GM21825 (cell line): ENCODE measurements around the gene FHIT.

Source experiments
- ATAC-seq: cut with Tn5 transposase; IDR thresholded peaks from one replicate; pipeline ENCODE4 v1.9.1; 2021; ENCODE audit warnings: mild to moderate bottlenecking, moderate library complexity; ENCODE audit not compliant: unreplicated experiment

FHIT gene

DNA sequence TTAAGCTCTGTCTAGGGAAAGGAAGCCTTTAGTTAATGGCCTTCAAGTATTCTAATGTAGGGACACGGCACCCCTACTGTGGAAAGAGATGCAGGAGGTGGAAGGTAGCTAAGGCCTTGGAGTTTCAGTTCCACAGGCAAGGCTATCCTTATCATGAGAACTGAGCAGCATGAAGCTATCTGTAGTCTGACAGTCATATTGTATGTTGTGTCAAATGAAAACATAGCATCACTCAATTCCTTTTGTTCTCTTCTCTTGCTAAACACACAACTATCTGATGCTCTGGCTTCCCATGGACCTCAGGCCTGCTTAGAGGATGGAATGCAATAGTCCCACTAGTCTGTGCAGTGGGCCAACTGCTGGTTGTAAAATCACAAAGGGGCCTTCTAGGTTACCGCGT lies 380.9 kb downstream of the FHIT start:
- ATAC-seq: no peak

DNA sequence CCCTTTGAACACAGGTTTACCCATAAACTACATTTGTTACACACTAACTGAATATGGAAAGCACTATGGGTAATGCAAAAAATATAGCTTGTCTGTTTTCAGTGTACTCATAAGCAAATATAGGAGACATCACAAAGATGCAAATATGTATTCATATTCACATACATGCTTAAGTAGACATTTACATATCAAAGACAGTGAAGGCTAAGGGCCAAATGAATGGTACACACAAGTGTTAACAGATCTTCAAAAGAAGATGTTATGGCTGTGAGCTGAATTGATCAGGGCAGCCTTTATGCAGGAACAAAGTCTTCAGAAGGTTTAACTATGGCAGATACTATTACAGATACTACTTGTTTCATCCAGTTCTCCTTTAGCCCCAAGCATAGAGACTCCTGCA lies 384.1 kb downstream of the FHIT start:
- ATAC-seq: no peak

- no peak for ATAC-seq
Observed at GRCh38 chr3:60856257-60857046, 394.8 kb downstream of the FHIT start.

DNA sequence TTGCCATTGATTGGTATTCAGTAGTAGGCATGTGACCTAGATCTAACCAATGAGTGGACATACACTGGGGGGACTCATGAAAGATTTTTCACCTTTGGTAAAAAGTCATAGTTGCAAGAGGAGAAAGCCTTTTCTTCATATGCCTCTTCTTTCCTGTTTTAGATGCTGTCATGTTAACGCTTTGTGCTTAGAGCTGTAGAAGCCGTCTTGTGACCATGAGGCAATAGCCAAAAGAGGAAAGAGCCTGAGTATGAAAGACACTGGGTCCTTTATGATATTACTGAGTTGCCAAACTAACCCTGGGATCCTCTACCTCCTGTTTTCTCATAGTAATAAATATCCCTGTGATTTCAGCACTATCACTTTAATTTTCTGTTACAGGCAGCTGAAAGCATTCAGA lies 396.0 kb downstream of the FHIT start:
- ATAC-seq: no peak

DNA sequence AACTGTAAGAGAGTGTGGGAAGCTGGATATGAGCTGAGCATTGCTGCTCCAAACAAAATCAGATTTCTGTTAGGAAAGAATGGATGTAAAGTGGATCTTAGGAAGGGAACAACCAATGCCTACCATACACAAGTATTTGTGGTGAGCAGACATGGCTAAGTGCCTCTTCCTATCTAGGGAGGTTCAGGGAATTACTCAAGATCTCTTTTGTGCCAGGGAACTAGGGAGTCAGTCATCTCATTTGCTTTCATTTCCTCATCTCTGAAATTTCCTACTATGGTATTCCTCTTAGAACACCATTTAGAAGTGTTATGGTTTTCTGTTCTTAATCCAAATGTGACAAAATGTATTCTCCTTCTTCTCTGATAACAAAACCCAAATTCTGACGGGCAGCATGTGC lies 396.5 kb downstream of the FHIT start:
- no peak for ATAC-seq

- no peak for ATAC-seq
Observed at GRCh38 chr3:60847791-60848190, 403.5 kb downstream of the FHIT start.

GRCh38 chr3:60844256-60844655 lies 407.0 kb downstream of the FHIT start:
- no peak for ATAC-seq

- ATAC-seq: no peak
Observed at GRCh38 chr3:60841355-60841754, 409.9 kb downstream of the FHIT start.

- ATAC-seq: no peak
Observed at GRCh38 chr3:60839246-60839645, 412.0 kb downstream of the FHIT start.

- no peak for ATAC-seq
Observed at GRCh38 chr3:60835796-60836195, 415.5 kb downstream of the FHIT start.

DNA sequence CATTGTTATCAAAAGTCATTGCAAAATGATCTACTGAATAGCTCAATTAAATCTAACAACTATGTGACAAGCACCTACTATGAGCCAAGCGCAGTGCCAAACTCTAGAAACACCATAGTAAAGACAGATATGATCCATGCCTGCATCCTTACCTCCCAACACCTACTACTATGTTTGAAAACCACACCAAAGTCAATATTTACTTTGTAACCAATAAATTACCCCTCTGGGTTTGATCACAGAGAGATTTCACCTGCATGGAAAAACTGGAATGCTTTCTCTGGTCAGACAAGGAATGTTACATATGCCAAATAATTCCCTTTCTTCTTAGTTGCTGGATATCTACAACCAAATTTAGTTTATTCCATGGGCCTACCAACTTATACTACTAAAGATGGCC lies 422.2 kb downstream of the FHIT start:
- no peak for ATAC-seq

- ATAC-seq: no peak
Observed at GRCh38 chr3:60827666-60828065, 423.6 kb downstream of the FHIT start.

- no peak for ATAC-seq
Observed at GRCh38 chr3:60826511-60826910, 424.7 kb downstream of the FHIT start.

DNA sequence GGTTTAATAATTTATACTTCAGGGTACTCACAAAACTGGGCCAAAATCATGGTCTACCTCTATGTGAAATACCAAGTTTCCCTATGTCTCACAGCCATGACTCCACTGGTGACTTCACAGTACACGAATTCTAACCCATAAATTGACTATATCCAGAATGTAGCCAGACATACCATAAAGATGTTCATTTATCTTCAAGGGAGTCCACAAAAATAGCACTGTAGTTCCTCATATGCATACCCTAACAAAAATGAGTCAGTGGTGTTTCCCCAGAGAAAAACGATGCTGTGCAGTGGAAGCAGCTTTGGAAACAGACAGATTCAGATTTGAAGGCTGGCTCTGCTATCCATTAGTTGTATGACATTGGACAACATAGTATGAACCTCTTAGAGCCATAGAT lies 438.8 kb downstream of the FHIT start:
- no peak for ATAC-seq

- no peak for ATAC-seq
Observed at GRCh38 chr3:60810881-60811280, 440.4 kb downstream of the FHIT start.

- no peak for ATAC-seq
Observed at GRCh38 chr3:60809857-60810610, 441.2 kb downstream of the FHIT start.

DNA sequence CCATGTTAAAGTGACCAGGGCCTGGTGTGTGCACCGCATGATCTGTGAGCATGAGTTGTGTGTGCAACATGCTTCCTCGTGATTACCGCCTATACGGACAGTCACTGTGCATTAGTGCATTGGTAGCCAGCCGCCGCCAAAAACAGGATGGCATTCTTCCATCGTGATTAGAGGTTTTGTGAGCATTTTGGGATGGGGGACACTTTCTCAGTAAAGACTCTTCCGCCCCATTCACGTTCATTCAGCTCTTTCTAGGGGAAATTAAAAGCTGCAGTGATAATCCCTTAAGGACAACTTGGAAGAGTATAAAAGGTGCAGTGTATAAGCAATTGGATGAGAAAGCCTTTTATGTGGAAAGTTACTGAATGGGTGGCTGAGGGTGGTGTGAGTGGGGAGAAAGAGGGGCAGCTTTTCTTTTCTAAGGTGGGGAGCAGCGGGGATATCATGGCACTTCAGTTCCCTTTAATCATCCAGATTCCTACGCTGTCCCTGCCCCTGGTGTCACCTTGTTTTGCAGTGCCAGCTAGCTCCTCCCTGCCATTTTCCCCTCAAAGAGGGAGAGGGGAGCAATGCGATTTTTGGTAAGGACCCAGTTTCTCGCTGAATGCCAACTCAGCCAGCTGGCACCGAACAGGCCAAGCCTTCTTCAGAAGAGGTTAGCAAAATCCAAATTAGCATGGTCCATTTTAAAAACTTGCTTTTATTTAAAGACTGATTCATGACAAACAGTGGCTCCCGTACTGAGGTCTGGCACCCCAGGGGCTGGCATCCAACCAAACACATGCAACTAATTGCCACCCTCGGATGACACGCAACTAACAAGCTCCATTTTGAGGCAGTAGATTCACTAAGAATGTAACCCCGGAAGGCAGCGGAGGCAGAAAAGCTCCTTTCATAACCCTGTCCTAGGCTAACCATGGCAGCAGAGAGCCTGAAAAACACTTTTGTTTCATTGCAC lies 447.8 kb downstream of the FHIT start:
- no peak for ATAC-seq

GRCh38 chr3:60801307-60801706 lies 449.9 kb downstream of the FHIT start:
- ATAC-seq: no peak

DNA sequence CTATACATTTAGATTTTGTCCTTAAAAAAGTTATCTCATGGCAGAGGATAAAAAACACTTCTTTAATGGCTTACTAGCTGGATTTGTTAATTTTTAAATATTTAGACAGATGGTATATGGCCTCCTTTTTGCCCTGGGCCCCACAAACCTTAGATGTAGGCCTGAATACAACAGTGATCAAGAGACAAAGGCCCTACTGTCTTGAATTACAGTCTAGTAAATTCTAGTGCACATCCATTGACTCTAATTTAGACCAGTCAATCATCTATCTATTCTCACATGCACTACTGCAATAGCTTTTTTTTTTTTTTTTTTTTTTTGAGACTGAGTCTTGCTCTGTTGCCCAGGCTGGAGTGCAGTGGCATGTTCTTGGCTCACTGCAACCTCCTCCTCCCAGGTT lies 452.8 kb downstream of the FHIT start:
- no peak for ATAC-seq

DNA sequence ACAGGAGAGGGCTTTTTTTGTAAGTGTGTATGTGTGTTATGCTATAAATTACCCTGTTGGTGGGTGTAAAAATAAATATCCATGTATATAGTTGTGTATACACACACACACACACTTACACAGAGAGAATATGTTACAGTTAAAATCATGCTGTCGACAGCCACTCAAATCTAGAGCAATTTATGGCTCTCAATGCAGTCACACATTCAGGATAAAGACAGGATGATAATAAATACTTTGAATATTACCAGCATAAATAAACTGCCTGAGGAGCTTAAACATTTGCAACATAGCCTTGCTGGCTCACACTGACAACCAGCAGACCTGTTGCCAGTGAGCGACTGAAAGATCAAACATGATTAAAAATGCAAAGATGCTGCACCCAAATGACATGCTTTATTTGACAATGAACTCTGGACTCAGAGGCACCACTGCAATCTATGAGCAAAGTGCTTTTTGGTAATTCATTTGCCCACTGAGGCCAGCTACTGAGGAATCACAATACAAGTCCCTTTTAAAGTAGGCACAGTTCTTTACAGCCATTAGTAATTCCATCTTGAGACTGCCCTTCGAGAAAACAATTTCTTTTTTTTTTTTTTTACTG lies 458.9 kb downstream of the FHIT start:
- ATAC-seq: no peak

DNA sequence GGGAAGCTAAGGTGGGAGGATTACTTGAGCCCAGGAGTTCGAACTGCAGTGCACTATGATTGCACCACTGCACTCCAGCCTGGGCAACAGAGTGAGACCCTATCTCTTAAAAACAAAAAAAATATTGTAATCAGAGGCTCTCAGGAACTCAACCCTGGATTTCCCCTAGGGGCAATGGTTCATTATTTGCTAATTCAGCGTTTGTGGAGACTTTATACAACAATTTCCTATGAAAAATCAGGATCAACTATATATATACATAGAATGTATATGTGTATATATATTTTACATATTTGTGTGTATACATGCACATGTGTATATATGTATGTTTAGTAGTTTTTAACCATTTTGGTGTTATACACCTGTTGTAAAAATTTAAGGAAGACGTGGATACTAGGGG lies 463.1 kb downstream of the FHIT start:
- ATAC-seq: no peak
